GM21515 (cell line): Measurements from ENCODE around the gene CXCL3.

Experiments
- ATAC-seq: cut with Tn5 transposase; IDR thresholded peaks from one replicate; pipeline ENCODE4 v1.9.1; 2021; ENCODE audit not compliant: unreplicated experiment

Gene CXCL3

DNA sequence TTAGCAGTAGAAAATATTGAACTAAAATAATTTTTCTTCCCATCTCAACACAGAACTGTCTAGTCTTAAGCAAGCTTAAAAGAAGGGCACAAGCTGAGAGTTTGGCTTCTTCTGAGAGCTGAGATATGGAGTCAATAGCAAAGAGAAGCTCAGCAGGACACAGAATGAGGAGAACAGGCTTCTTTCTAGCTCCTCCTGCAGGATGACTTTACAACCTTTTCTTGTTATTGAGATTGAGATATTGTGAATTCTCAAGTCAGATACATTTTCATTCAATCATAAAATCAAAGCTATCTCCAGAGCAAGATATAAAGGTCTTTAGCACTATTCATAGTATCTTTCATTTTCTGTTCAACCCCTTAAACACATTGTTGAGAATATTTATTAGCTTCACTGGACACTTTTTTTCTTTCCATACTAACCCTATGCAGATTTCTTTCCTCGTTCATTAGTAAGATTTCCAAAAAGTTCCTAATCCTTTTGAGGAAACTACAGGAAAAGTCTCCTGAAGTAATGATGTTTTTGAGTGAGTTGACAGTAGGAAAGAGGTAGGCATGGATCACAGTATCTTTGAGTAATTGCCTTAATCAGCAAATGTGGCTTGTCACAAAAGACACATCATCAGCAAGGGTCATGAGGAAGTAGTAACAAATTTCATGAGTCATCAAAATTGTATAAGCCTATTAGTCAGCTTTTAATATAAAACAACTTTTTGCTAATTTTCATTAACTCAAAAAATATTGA, 17.8 kb upstream of the CXCL3 start:
- ATAC-seq: no peak

DNA sequence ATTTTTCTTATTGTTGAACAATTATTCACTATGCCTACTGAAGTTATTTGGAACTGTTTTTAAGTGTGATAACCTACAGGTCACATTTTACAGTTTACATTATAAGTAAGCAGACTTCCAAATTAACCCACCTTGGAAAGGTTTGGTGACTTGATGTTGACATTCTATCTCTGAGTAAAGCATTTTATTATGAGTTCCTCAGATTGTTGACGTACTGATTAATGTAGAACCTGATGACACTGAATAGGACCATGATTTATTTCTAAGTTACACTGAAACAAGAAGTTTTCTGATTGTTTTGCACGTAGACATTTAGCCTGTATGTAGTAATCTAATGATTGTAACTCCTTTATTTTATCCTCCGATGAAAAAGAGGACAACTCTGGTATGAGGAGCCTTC, 17.0 kb upstream of the CXCL3 start:
- no peak for ATAC-seq

DNA sequence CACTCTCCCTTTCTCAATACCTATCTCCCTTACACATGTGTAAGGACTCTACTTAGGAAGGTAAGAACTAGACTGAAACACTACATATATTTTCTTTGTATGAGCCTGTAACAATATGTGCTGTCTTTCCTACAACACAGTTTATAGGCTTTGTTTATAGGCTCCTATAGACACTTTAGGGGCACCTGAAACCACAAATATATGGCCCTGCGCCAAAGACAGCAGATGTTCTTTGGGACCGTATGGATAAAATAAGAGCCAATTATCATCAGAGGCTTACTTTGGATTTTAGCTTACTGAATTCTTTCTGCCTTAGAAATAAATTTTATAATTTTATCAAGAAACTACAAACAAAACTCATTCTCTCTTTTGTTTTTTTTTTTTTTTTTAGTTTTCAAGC, 16.6 kb upstream of the CXCL3 start:
- ATAC-seq: no peak

DNA sequence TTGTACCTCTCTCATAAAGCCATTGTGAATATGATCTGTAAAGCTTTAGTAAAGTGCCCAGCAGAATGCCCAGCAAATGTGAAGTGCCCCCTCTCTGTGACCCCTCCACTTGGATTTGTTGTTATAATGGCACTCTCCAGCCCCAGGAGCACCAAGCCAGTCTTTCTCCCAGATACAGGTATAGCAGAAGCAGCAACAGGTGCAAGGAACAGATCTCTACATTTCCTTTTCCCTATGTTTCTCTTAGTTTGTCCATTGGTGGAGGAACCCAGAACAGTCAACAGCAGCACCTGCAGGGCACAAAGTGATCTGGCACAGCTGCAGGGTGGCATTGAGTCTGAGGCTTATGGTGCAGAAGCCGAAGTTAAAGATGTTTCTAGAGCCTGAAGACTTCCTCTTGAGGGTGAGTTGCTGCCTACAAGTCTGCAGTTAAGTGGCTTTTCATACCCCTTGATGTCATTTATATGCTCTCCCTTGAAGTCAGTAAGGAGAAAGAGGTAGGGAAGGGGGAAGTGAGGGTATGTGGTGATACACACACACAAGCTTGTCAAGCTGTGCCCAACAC, 16.1 kb upstream of the CXCL3 start:
- no peak for ATAC-seq

DNA sequence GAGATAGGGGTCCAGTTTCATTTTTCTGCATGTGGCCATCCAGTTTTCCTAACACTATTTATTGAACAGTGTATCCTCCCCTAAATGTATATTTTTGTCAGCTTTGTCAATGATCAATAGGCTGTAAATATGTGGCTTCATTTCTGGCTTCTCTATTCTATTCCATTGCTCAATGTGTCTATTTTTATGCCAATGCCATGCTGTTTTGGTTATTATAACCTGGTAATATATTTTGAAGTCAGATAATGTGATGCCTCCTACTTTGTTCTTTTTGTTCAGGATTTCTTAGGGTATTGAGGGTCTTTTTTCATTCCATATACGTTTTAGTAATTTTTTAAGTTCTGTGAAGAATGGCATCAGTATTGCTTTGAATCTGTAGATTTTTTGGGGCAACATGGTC, 8.7 kb upstream of the CXCL3 start:
- ATAC-seq: no peak

DNA sequence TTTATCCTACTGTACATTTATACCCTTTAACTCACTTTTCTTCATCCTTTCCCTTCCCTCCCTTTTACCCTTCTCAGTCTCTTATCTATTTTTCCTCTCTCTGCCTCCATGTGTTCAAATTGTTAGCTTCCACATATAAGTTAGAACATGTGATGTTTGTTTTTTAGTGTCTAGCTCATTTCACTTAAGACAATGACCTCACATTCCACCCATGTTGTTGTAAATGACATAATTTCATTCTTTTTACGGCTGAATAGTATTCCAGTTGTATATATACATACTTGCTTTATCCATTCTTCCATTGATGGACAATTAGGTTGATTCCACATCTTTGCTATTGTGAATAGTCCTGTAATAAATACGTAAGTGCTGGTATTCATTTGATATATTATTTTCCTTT, 7.3 kb upstream of the CXCL3 start:
- ATAC-seq: no peak

DNA sequence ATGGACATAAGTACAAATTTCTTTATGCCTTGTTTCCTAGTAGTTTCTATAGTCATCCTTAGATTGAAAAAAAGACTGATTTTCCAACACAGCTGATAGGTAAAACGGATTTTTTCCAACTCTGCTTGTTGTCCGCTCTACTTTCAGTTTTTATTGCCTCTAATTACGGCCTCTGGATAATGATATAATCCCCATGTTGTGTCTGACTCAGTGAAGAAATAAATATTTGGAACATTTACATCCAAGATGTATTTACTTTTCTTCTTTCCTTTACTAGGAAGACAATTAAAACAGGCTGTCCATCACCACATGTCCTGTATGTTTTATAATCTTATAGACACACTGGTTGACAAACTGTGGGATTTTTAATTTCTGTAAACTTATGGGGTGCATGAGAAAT, 6.8 kb upstream of the CXCL3 start:
- ATAC-seq: no peak

DNA sequence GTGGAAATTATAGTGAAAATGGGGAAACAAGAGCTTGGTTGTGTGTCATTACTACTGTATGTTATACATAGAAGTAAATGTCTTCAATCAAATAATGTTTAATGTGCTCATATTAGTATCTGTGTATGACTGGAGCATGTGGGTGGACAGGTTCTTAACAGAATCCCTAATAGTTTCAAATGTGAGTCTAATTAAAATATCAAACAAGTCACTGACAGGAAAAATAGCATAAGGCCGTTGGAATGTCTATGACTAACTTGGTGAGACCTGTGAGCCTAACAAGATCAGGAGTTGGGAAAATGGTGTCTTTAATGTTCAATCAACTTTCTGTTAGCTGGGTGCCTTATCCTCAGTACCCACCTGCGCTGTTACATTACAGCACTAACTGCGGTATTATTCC, 6.2 kb upstream of the CXCL3 start:
- ATAC-seq: no peak

DNA sequence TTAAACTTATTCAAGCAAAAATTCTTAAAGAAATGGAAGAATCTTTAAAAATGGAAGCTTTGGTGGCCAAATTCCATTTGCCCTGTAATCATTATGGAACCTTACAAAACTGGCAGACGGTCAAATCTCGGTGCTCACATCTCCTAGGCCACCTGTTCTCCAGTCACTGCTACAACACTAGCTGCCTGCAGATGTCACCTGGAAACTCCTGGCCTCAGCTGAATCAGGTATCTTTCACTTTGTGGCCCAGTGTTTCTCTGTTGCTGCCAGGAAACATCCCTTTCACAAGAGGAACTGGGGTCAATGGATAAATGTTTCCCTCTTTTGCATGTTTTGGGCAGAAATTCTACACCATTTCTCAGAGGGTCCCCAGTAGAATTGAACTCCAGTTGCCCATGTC, 4.2 kb upstream of the CXCL3 start:
- ATAC-seq: no peak

DNA sequence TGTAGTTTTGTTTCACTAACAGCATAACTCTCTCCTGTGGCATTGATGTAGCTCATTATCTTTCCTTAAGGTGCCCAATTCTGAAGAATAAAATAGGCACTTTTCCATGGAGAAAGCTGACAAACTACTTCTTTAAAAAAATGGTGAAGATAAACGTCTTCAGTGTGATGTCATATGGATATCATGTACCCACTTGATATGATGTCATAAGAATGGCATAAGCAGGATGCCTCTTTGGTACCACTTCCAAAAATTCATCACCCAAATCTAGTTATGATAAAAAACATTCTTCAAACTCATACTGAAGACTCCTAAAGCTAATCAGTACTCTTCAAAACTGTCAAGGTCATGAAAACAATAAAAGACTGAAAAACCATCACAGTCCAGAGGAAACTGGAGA, 2.9 kb upstream of the CXCL3 start:
- ATAC-seq: no peak

DNA sequence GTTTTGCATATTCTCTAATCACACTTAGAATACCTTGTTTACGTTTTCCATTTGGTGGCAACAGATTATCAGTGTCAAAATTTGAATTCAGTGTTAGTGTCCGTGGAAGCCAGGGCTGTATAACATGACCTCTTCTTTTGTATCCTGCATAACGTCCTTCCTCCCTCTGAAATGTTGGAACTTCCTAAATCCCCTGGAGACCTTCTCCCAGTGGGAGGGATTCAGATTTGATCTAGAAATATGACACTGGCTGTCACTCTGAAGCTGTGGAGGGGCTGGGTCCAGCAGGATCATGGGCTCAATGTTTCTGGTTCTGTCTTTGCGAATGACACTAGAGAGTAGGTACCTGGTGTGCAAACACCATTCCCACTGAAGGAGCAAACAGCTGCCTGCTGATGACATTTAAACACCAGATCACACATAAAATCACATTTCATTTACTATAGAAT, 850 bp upstream of the CXCL3 start:
- ATAC-seq: peak; percentile 7

DNA sequence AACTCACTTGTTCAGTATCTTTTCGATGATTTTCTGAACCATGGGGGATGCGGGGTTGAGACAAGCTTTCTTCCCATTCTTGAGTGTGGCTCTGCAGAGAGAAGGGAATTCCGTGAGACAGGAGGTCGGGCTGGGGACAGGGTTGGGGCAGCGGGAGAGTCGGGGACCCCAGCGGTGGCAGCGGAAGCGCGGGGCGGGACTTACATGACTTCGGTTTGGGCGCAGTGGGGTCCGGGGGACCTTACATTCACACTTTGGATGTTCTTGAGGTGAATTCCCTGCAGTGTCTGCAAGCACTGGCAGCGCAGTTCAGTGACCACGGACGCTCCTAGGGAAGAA, 434 bp downstream of the CXCL3 start:
- ATAC-seq: no peak

DNA sequence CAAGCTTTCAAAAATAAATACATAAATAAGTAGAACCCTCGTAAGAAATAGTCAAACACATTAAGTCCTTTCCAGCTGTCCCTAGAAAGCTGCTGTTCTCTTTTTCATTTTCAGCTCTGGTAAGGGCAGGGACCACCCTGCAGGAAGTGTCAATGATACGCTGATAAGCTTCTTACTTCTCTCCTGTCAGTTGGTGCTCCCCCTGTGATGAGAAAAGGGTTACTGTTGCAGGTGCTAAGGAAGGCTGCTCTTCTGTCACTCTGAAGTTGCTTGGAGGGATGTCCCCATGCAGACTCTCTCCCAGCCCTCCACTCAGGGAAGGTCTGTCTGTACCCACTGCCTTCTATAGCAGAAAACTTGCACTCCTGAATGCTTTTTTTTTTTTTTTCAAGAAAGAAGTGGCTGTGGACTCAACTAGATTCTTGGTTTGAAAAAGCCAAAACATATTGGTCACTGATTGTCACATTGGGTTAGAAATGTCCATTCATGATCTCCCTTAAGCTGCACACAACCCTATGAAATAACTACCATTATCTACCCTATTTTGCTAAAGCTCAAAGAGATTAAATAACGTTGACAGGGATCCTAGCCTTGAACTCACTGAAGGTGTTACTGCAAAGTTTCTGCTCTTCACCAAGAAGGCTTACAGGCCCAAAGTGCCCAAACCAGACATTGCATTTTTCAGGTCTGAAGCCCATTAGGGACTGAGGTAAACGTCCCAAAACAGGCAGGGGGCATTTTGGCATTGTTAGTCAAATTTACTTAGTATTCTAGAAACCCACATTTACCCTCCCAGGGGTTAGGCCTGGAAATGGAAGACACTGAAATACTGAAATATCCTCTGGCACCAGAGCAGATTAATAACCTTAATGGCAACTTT, 1.2 kb downstream of the CXCL3 start:
- no peak for ATAC-seq

DNA sequence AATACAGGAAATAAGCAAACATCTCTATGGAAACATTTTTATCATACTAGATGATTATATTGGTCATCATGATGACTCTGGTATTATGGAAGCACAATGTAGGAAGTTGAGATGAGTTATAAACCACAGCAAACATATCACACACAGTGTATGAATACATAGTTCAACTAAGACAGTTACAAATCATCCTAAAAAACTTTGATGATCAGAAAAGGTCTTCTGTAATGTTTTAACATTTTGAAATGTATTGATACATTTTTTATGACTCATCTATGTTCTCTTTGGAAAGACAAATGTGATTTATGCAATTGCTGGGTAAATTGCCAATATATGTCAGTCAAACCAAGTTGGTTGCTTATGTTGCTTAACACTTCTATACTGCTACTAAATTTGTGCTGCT, 4.8 kb downstream of the CXCL3 start:
- no peak for ATAC-seq

DNA sequence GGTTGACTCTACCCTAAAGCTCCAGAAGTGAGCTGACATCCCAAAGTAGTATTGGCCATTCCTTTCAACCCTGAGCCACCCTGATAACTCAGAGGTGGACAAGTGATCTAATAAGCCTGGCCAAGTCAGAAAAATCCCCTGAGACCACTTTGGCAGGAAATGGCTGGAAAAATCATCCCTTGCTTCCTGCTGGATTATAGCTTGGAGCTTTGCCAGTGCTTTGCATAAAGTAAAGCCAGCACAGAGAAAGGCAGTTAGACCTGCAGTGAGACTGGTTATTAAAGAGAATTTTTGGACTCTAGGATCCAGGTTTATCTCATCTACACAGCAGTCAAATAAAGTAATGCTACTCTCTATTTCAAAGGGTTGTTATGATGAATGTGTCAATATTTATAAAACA, 6.4 kb downstream of the CXCL3 start:
- no peak for ATAC-seq

DNA sequence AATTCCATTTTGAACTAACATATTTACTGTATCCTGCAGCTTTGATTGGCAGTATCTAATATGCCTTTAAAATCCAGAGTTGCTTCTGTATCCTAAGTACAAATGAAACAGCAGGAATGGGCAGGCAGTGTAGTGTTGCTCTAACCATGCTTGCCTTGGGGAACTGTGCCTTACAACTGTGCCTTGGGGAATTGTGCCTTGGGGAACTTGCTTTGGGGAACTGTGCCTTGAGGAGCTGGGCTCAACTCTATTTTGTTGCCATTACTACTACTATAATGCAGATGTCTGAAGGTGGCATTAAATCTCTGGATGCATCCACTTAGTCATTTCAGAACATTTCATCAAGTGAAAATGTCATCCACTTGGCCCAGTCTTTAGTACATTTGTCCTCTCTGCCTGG, 6.9 kb downstream of the CXCL3 start:
- no peak for ATAC-seq

DNA sequence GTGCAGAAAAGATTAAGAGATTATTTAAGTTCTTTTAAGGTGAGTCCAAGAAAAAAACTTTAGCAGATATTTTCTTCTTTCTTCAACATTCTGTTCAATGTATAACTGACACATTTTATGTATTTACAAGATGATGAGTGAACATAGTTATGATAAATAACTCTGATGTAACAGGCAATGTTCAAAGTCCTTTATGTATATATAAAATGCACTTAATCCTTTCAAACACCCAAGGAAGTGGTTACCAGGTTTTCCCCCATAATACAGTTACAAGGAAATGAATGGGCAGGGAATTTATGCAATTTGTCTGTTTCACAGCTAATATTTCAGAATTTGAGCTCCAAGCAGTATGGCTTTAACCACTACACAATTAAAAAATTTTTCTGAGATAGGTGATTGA, 8.2 kb downstream of the CXCL3 start:
- ATAC-seq: no peak

DNA sequence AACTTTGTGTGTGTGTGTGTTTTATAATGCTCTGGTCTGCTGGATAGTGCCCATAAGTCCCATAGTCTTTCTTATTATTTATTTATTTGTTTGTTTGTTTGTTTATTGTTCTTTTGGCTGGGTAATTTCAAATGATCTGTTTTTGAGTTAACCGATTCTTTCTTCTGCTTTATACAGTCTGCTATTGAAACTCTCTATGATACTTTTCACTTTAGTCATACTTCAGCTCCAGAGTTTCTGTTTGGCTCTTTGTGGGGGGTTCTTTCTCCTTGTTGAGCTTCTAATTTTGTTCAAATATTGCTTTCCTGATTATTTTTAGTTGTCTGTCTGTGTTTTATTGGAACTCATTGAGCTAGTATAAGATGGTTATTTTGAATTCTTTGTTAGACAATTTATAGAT, 10.0 kb downstream of the CXCL3 start:
- ATAC-seq: no peak

DNA sequence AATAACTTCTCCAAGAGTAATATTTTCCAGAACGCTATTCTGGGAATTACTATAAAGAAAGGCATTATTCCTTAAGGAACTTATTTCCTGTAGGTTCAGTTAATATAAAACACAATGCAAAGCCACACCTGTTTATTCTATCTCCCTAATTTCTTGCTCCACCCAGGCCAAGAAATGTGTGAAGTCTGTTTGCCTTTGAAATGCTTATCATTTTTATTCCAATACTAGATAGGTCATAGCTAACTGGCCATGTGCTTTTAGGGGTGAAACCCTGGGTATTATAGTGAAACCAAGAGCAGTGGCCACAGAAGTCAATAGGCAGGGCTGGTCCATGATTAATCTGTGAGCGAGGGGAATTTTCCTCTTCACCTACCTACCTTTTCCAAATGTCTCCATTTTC, 14.8 kb downstream of the CXCL3 start:
- ATAC-seq: no peak

DNA sequence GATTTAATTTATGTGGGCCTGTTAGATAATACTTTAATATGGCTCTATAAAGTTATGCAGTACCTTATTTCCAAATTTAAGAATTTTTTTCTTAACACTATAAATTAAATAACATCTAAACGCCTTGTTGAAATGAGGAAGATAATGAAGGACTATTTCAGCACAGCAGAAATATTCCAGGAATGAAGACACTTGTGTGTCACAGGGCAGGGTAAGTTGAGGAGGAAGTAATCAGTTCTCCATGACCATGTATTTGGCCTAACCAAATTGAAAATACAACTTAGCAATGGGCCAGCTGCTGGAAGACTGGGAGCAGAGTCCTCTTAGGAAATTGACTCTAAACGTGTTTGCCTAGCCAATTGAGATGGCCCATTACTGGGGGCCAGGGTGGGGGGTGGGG, 16.9 kb downstream of the CXCL3 start:
- no peak for ATAC-seq

DNA sequence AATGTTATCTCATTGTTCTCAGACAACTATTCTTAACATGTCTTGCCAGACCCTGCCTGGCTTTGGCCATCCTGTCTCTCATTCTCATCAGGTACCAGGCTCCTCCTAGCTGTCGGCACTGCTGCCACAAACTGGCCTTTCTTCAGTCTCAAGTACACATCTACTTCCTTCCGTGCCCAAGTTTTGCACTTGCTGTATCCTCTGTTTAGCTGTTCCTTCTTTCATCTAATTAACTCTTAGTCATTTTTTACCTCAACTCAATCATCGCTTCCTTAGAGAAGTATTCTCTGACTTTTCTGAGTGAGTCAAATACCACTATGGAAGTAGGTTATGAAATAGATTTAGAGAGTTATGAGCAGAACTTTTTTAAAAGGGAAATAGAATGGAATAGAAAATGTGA, 19.7 kb downstream of the CXCL3 start:
- ATAC-seq: no peak

DNA sequence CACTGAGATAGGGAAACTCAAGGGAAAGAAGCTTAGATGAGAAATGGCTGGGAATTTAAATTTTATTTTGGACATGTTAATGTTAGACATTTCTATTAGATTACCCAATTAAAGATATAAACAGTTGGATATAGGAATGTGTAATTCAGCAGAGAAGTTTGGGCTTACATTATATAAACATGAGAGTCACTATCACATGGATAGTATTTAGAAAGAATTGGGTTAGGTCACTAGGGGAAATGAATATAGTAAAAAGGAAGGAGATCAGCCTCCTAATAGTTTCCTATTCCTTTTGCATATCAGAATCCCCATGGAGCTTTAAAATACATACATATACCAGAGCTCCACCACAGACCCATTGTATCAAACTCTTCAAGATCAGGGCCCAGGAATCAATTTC, 20.4 kb downstream of the CXCL3 start:
- no peak for ATAC-seq
